ENCODE measurements around the gene PLEKHO1. TPM values are rescaled to one million over a fixed set of nuclear protein-coding genes. Genes with fewer than 3 reads are reported as not detected.
"Not testable (repeated sequence)": the region's sequence is repeated elsewhere in the genome, so short reads cannot be mapped to it uniquely, and the experiment has no call there.

PLEKHO1 gene
- total and polyA plus RNA-seq, 7 experiments from 2014 or later: 33.4 to 111 (median 65.5) TPM

- ChIA-PET POLR2A (no interaction called here), CTCF (interaction anchor here (1.0 kb wide), 1 partner anchor 12 kb away, joined by 3 read pairs; no protein-coding TSS in a partner anchor)
- Mint-ChIP-seq H3K27me3 (peaks cover 0 to 26% (median 0%) of the 10 kb centered on the region in 5 donors), H3K4me3 (no peak overlapping the region), H3K4me1 (peaks cover 27 to 56% (median 48%) of the 10 kb centered on the region in 7 donors), H3K9me3 (peaks cover 0 to 1% (median 0%) of the 10 kb centered on the region in 11 donors), H3K27ac (peak overlapping the region in 7 of 9 donors; percentile 14 to 79 (median 61)), H3K36me3 (peaks cover 0 to 13% (median 0%) of the 10 kb centered on the region in 5 donors)
- intact Hi-C loops (cut with micrococcal nuclease): no loop called here
- no peak overlapping the region for H3K27ac ChIP-seq (ENCODE audit: low read depth, low read length)
- H3K9me3 ChIP-seq (ENCODE audit: control insufficient read depth in 2 of 3, low read length in 3 of 3): no peaks in the 10 kb centered on the region
- peaks cover 7 to 21% of the 10 kb centered on the region in 2 donors for H3K4me1 ChIP-seq (ENCODE audit: control insufficient read depth in 2 of 2, insufficient read depth in 2 of 2, low read length in 2 of 2)
- H3K36me3 ChIP-seq (ENCODE audit: control insufficient read depth in 2 of 3, insufficient read depth in 3 of 3, low read length in 3 of 3): no peaks in the 10 kb centered on the region
- ATAC-seq: no peak
- no peaks in the 10 kb centered on the region for H3K27me3 ChIP-seq (ENCODE audit: control insufficient read depth in 2 of 2, insufficient read depth in 2 of 2, low read length in 2 of 2)
- H3K4me3 ChIP-seq (ENCODE audit: low read length): no peak overlapping the region
- no peak for DNase-seq
These were observed 5.1 kb upstream of the PLEKHO1 start for GRCh38 chr1:150144606-150145005.

GRCh38 chr1:150146016-150146415 is 3.7 kb upstream of the PLEKHO1 start:
- Mint-ChIP-seq H3K27me3 (peaks cover 0 to 26% (median 0%) of the 10 kb centered on the region in 5 donors), H3K27ac (peak overlapping the region in 2 of 9 donors; percentile 0 to 56), H3K4me1 (peaks cover 27 to 58% (median 49%) of the 10 kb centered on the region in 7 donors), H3K36me3 (peaks cover 0 to 16% (median 0%) of the 10 kb centered on the region in 5 donors)
- H3K27ac ChIP-seq (ENCODE audit: low read depth, low read length); H3K9me3 Mint-ChIP-seq; H3K9me3 ChIP-seq (ENCODE audit: control insufficient read depth in 2 of 3, low read length in 3 of 3); H3K27me3 ChIP-seq (ENCODE audit: control insufficient read depth in 2 of 2, insufficient read depth in 2 of 2, low read length in 2 of 2); ATAC-seq; DNase-seq; intact Hi-C loops (cut with micrococcal nuclease); H3K4me3 Mint-ChIP-seq; H3K36me3 ChIP-seq (ENCODE audit: control insufficient read depth in 2 of 3, insufficient read depth in 3 of 3, low read length in 3 of 3); H3K4me3 ChIP-seq (ENCODE audit: low read length): not testable (repeated sequence)
- POLR2A ChIA-PET: interaction anchor here (1.2 to 1.6 kb wide), 3 partner anchors 15 to 73 kb away, joined by 3 to 6 read pairs (median 4); no protein-coding TSS in a partner anchor
- CTCF ChIA-PET: interaction anchor here (0.6 to 2.3 kb wide), 2 partner anchors 9 to 16 kb away, joined by 3 to 7 read pairs; no protein-coding TSS in a partner anchor
- peaks cover 7 to 21% of the 10 kb centered on the region in 2 donors for H3K4me1 ChIP-seq (ENCODE audit: control insufficient read depth in 2 of 2, insufficient read depth in 2 of 2, low read length in 2 of 2)

- DNase-seq (peak in 5 of 9 donors; percentile 21 to 39 (median 37)), ATAC-seq (no peak)
- peak overlapping the region; percentile 50 for H3K27ac ChIP-seq (ENCODE audit: low read depth, low read length)
- no peak overlapping the region for H3K4me3 ChIP-seq (ENCODE audit: low read length)
- peak overlapping the region; percentile 27 to 71 (median 64) for H3K4me3 Mint-ChIP-seq
- no peaks in the 10 kb centered on the region for H3K9me3 ChIP-seq (ENCODE audit: control insufficient read depth in 2 of 3, low read length in 3 of 3)
- H3K4me1 ChIP-seq (ENCODE audit: control insufficient read depth in 2 of 2, insufficient read depth in 2 of 2, low read length in 2 of 2): peaks cover 16 to 29% of the 10 kb centered on the region in 2 donors
- H3K36me3 ChIP-seq (ENCODE audit: control insufficient read depth in 2 of 3, insufficient read depth in 3 of 3, low read length in 3 of 3): no peaks in the 10 kb centered on the region
- CTCF ChIA-PET: interaction anchor here (0.7 to 2.3 kb wide), 2 partner anchors 15 to 31 kb away, joined by 3 to 7 read pairs; no protein-coding TSS in a partner anchor
- POLR2A ChIA-PET: interaction anchor here (0.8 to 1.7 kb wide), 6 partner anchors 14 to 74 kb away, joined by 3 to 12 read pairs (median 4); no protein-coding TSS in a partner anchor
- H3K27me3 Mint-ChIP-seq: peaks cover 0 to 26% (median 0%) of the 10 kb centered on the region in 5 donors
- intact Hi-C loops (cut with micrococcal nuclease): no loop called here
- H3K36me3 Mint-ChIP-seq: peaks cover 0 to 24% (median 0%) of the 10 kb centered on the region in 5 donors
- H3K9me3 Mint-ChIP-seq: peaks cover 0 to 1% (median 0%) of the 10 kb centered on the region in 11 donors
- peaks cover 32 to 67% (median 58%) of the 10 kb centered on the region in 7 donors for H3K4me1 Mint-ChIP-seq
- peak overlapping the region in 8 of 9 donors; percentile 41 to 92 (median 79) for H3K27ac Mint-ChIP-seq
- H3K27me3 ChIP-seq (ENCODE audit: control insufficient read depth in 2 of 2, insufficient read depth in 2 of 2, low read length in 2 of 2): no peaks in the 10 kb centered on the region
These were observed 2.7 kb upstream of the PLEKHO1 start for GRCh38 chr1:150146849-150147542.

- Histone ChIP-seq H3K27me3 (ENCODE audit: control insufficient read depth in 2 of 2, insufficient read depth in 2 of 2, low read length in 2 of 2) (no peaks in the 10 kb centered on the region), H3K36me3 (ENCODE audit: control insufficient read depth in 2 of 3, insufficient read depth in 3 of 3, low read length in 3 of 3) (peaks cover 0 to 4% (median 0%) of the 10 kb centered on the region in 3 experiments), H3K27ac (ENCODE audit: low read depth, low read length) (peak overlapping the region; percentile 77), H3K4me3 (ENCODE audit: low read length) (peak overlapping the region; percentile 53), H3K9me3 (ENCODE audit: control insufficient read depth in 2 of 3, low read length in 3 of 3) (no peaks in the 10 kb centered on the region), H3K4me1 (ENCODE audit: control insufficient read depth in 2 of 2, insufficient read depth in 2 of 2, low read length in 2 of 2) (peaks cover 21 to 38% of the 10 kb centered on the region in 2 donors)
- DNase-seq (no peak), ATAC-seq (no peak)
- Mint-ChIP-seq H3K36me3 (peaks cover 0 to 35% (median 10%) of the 10 kb centered on the region in 5 donors), H3K27me3 (peaks cover 0 to 26% (median 0%) of the 10 kb centered on the region in 5 donors), H3K4me3 (peak overlapping the region; percentile 89 to 99 (median 92)), H3K4me1 (peaks cover 38 to 79% (median 72%) of the 10 kb centered on the region in 7 donors), H3K27ac (peak overlapping the region; percentile 62 to 94 (median 90)), H3K9me3 (peaks cover 0 to 2% (median 0%) of the 10 kb centered on the region in 11 donors)
- POLR2A ChIA-PET: interaction anchor here (0.7 to 6.4 kb wide), 11 partner anchors 8 to 1723 kb away, joined by 3 to 82 read pairs (median 5); a partner anchor contains a TSS
- CTCF ChIA-PET: no interaction called here
- intact Hi-C loops (cut with micrococcal nuclease): loop anchor here in 1 of 2 donors (1.0 to 2.0 kb wide), 3 partner anchors 39 to 82 kb away; partner anchors contain the start of gene VPS45
These were observed 862 bp upstream of the PLEKHO1 start for GRCh38 chr1:150148837-150149270.

GRCh38 chr1:150150133-150151021 is 661 bp downstream of the PLEKHO1 start:
- Mint-ChIP-seq H3K4me1 (peaks cover 42 to 79% (median 73%) of the 10 kb centered on the region in 7 donors), H3K9me3 (peaks cover 0 to 2% (median 0%) of the 10 kb centered on the region in 11 donors), H3K27me3 (peaks cover 0 to 26% (median 0%) of the 10 kb centered on the region in 5 donors), H3K36me3 (peaks cover 0 to 43% (median 21%) of the 10 kb centered on the region in 5 donors), H3K27ac (peak overlapping the region; percentile 87 to 99 (median 97)), H3K4me3 (peak overlapping the region; percentile 89 to 99 (median 96))
- POLR2A ChIA-PET: interaction anchor here (0.6 to 6.4 kb wide), 29 partner anchors 8 to 264 kb away, joined by 3 to 82 read pairs (median 4); partner anchors contain the start of genes ANP32E, SF3B4 and VPS45
- DNase-seq: peak in 6 of 9 donors; percentile 18 to 44 (median 26)
- Histone ChIP-seq H3K4me1 (ENCODE audit: control insufficient read depth in 2 of 2, insufficient read depth in 2 of 2, low read length in 2 of 2) (peaks cover 21 to 32% of the 10 kb centered on the region in 2 donors), H3K9me3 (ENCODE audit: control insufficient read depth in 2 of 3, low read length in 3 of 3) (no peaks in the 10 kb centered on the region), H3K27me3 (ENCODE audit: control insufficient read depth in 2 of 2, insufficient read depth in 2 of 2, low read length in 2 of 2) (no peaks in the 10 kb centered on the region), H3K36me3 (ENCODE audit: control insufficient read depth in 2 of 3, insufficient read depth in 3 of 3, low read length in 3 of 3) (peaks cover 0 to 19% (median 0%) of the 10 kb centered on the region in 3 experiments), H3K4me3 (ENCODE audit: low read length) (peak overlapping the region; percentile 89), H3K27ac (ENCODE audit: low read depth, low read length) (peak overlapping the region; percentile 77)
- intact Hi-C loops (cut with micrococcal nuclease): loop anchor here (1.0 to 2.0 kb wide), 5 partner anchors 14 to 214 kb away; partner anchors contain the start of gene RPRD2 (in 1 of the 2)
- no peak for ATAC-seq
- CTCF ChIA-PET: interaction anchor here (0.6 to 3.0 kb wide), 3 partner anchors 11 to 77 kb away, joined by 3 to 15 read pairs (median 13); no protein-coding TSS in a partner anchor

Measured in naive thymus-derived CD4-positive, alpha-beta T cell (primary cell).